BE2C (cell line): Measurements from ENCODE around the gene LONP2.
"Not testable (repeated sequence)": the region's sequence is repeated elsewhere in the genome, so short reads cannot be mapped to it uniquely, and the experiment has no call there.

Experiments
- DNase-seq: peaks from one replicate; pipeline ENCODE4 v3.0.0-alpha.2; 2020
- H3K27me3 ChIP-seq: fragments of 250-450 bp; sonication (Bioruptor Pico); 2 replicates; pipeline ENCODE4 v1.5.1; 2020; ENCODE audit warnings: mild to moderate bottlenecking
- H3K36me3 ChIP-seq: fragments of 250-450 bp; sonication (Bioruptor Pico); 2 replicates; pipeline ENCODE4 v1.5.1; 2020; ENCODE audit warnings: mild to moderate bottlenecking
- H3K4me1 ChIP-seq: fragments of 250-450 bp; sonication (Bioruptor Pico); 2 replicates; pipeline ENCODE4 v1.5.1; 2020
- H3K4me3 ChIP-seq: 2 replicates; pipeline ENCODE4 v1.5.1; 2011; ENCODE audit warnings: low read depth, low read length
- H3K9me3 ChIP-seq: fragments of 250-450 bp; sonication (Bioruptor Pico); 2 replicates; pipeline ENCODE4 v1.5.1; 2020
- CTCF ChIP-seq: IDR thresholded peaks from 2 replicates; pipeline ENCODE4 v1.5.1; 2012; ENCODE audit warnings: mild to moderate bottlenecking, low read depth, low read length

The LONP2 gene

DNA sequence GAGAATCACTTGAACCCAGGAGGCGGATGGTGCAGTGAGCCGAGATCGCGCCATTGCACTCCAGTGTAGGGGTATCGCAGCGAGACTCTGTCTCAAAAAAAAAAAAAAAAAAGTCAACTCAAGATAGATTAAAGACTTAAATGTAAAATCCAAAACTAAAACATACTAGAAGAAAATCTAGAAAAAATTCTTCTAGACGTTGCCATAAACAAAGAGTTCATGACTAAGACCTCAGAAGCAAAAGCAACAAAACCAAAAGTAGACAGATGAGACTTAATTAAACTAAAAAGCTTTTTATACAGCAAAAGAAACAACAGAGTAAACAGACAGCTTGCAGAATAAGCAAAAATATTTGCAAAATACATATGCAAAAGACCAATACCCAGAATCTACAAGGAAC lies 64.4 kb downstream of the LONP2 start:
- Histone ChIP-seq H3K4me1 (no peaks in the 10 kb centered on the region), H3K27me3 (no peaks in the 10 kb centered on the region), H3K4me3 (no peak overlapping the region), H3K36me3 (peaks cover 32% of the 10 kb centered on the region), H3K9me3 (peaks cover 2% of the 10 kb centered on the region)
- DNase-seq: no peak
- TF ChIP-seq CTCF: no peak

DNA sequence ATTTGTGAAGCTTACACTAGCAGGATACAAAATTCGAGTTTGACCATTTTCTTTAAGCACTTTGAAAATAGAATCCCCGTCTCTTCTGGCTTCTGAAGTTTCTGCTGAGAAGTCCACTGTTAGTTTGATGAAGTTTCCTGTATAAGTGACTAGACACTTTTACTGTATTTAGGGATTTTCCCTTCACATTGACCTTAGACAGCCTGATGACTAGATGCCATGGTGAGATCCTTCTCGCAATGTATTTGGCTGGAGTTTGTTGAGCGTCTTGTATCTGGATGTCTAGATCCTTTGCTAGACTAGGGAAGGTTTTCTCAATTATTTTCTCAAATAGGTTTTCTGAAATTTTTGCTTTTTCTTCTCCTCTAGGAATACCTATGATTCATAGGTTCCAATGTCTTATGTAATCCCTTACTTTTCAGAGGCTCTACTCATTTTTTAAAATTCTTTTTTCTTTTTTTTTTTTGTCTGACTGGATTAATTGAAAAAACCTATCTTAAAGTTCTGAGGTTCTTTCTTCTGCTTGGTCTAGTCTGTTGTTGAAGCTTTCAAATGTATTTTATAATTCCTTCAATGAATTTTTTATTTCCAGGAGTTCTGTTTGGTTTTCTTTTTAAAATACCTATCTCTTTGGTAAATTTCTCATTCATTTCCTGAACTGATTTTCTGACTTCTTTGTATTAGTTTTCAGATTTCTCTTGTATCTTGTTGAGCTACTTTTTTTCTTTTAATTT lies 67.0 kb downstream of the LONP2 start:
- Histone ChIP-seq H3K4me1 (no peaks in the 10 kb centered on the region), H3K9me3 (peaks cover 4% of the 10 kb centered on the region), H3K27me3 (no peaks in the 10 kb centered on the region), H3K36me3 (peaks cover 16% of the 10 kb centered on the region), H3K4me3 (no peak overlapping the region)
- no peak for TF ChIP-seq CTCF
- DNase-seq: no peak

- not testable (repeated sequence) for H3K27me3 ChIP-seq, H3K9me3 ChIP-seq, H3K4me1 ChIP-seq, H3K36me3 ChIP-seq, H3K4me3 ChIP-seq, DNase-seq
These were observed 69.8 kb downstream of the LONP2 start for GRCh38 chr16:48313905-48314304.

- Histone ChIP-seq H3K4me1 (no peaks in the 10 kb centered on the region), H3K9me3 (peaks cover 4% of the 10 kb centered on the region), H3K4me3 (no peak overlapping the region), H3K27me3 (no peaks in the 10 kb centered on the region), H3K36me3 (peaks cover 6% of the 10 kb centered on the region)
- TF ChIP-seq CTCF: no peak
- no peak for DNase-seq
These were observed 72.9 kb downstream of the LONP2 start for GRCh38 chr16:48317026-48317425.

- Histone ChIP-seq H3K9me3 (peaks cover 4% of the 10 kb centered on the region), H3K4me3 (no peak overlapping the region), H3K4me1 (no peaks in the 10 kb centered on the region), H3K36me3 (peaks cover 6% of the 10 kb centered on the region; the same call in 1 of the 2 replicates), H3K27me3 (no peaks in the 10 kb centered on the region)
- TF ChIP-seq CTCF: no peak
- no peak for DNase-seq
These were observed 73.7 kb downstream of the LONP2 start for GRCh38 chr16:48317614-48318315.

- Histone ChIP-seq H3K36me3 (peaks cover under 1% of the 10 kb centered on the region; the same call in 1 of the 2 replicates), H3K9me3 (peaks cover 1% of the 10 kb centered on the region; the same call in 1 of the 2 replicates), H3K27me3 (no peaks in the 10 kb centered on the region), H3K4me3 (no peak overlapping the region), H3K4me1 (no peaks in the 10 kb centered on the region)
- no peak for DNase-seq
- no peak for TF ChIP-seq CTCF
These were observed 74.5 kb downstream of the LONP2 start for GRCh38 chr16:48318630-48319029.
